ENCODE measurements around the gene TIMM10.

Gene TIMM10

DNA sequence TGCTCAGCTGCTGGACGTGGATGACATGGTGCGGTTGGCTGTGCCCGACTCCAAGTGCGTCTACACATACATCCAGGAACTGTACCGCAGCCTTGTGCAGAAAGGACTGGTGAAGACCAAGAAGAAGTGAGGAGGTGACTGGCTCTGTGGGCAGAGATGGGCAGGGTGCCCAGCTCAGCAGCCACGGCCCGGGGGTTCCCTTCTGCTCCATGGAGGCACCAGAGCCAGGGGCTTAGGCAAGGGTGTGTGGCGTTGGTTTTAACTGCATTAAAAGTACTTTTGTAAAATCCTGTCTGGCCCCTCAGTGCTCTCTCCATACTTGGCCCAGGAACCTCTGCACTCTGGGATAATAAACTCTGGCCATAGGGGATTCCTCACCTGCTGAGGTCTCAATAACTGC lies 19.4 kb upstream of the TIMM10 start:
- TF ChIP-seq, protein P1, sequence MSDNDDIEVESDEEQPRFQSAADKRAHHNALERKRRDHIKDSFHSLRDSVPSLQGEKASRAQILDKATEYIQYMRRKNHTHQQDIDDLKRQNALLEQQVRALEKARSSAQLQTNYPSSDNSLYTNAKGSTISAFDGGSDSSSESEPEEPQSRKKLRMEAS (IDR thresholded peaks at IDR 0.05): no peak
- TF ChIP-seq NFIC (IDR thresholded peaks at IDR 0.05) (no peak), FOXM1 (IDR thresholded peaks at IDR 0.05; ENCODE audit: borderline replicate concordance, low read depth) (no peak), TAF1 (IDR thresholded peaks at IDR 0.05; ENCODE audit: low read depth) (no peak), TCF12 (IDR thresholded peaks at IDR 0.05; ENCODE audit: low read depth) (no peak), CREB1 (IDR thresholded peaks at IDR 0.05; ENCODE audit: low read depth) (no peak), YY1 (IDR thresholded peaks at IDR 0.05; ENCODE audit: low read depth) (no peak), EP300 (IDR thresholded peaks at IDR 0.05; ENCODE audit: borderline replicate concordance) (no peak), ZBTB7A (IDR thresholded peaks at IDR 0.05; ENCODE audit: low read depth) (no peak), EGR1 (IDR thresholded peaks at IDR 0.05) (no peak), RAD21 (IDR thresholded peaks at IDR 0.05; ENCODE audit: low read depth) (no peak)
- TF ChIP-seq, protein P2, sequence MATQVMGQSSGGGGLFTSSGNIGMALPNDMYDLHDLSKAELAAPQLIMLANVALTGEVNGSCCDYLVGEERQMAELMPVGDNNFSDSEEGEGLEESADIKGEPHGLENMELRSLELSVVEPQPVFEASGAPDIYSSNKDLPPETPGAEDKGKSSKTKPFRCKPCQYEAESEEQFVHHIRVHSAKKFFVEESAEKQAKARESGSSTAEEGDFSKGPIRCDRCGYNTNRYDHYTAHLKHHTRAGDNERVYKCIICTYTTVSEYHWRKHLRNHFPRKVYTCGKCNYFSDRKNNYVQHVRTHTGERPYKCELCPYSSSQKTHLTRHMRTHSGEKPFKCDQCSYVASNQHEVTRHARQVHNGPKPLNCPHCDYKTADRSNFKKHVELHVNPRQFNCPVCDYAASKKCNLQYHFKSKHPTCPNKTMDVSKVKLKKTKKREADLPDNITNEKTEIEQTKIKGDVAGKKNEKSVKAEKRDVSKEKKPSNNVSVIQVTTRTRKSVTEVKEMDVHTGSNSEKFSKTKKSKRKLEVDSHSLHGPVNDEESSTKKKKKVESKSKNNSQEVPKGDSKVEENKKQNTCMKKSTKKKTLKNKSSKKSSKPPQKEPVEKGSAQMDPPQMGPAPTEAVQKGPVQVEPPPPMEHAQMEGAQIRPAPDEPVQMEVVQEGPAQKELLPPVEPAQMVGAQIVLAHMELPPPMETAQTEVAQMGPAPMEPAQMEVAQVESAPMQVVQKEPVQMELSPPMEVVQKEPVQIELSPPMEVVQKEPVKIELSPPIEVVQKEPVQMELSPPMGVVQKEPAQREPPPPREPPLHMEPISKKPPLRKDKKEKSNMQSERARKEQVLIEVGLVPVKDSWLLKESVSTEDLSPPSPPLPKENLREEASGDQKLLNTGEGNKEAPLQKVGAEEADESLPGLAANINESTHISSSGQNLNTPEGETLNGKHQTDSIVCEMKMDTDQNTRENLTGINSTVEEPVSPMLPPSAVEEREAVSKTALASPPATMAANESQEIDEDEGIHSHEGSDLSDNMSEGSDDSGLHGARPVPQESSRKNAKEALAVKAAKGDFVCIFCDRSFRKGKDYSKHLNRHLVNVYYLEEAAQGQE (IDR thresholded peaks at IDR 0.05; ENCODE audit: low read depth): no peak

GRCh38 chr11:57547854-57548377 lies 17.4 kb upstream of the TIMM10 start:
- no peak for TF ChIP-seq RAD21 (IDR thresholded peaks at IDR 0.05; ENCODE audit: low read depth)
- TF ChIP-seq, protein P2 (IDR thresholded peaks at IDR 0.05; ENCODE audit: low read depth): no peak
- no peak for TF ChIP-seq YY1 (IDR thresholded peaks at IDR 0.05; ENCODE audit: low read depth)
- no peak for TF ChIP-seq ZBTB7A (IDR thresholded peaks at IDR 0.05; ENCODE audit: low read depth)
- TF ChIP-seq EP300 (IDR thresholded peaks at IDR 0.05; ENCODE audit: borderline replicate concordance): no peak
- no peak for TF ChIP-seq CREB1 (IDR thresholded peaks at IDR 0.05; ENCODE audit: low read depth)
- TF ChIP-seq, protein P1 (IDR thresholded peaks at IDR 0.05): no peak
- TF ChIP-seq, protein P3, sequence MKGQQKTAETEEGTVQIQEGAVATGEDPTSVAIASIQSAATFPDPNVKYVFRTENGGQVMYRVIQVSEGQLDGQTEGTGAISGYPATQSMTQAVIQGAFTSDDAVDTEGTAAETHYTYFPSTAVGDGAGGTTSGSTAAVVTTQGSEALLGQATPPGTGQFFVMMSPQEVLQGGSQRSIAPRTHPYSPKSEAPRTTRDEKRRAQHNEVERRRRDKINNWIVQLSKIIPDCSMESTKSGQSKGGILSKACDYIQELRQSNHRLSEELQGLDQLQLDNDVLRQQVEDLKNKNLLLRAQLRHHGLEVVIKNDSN (IDR thresholded peaks at IDR 0.05): no peak

GRCh38 chr11:57546869-57547475 lies 16.4 kb upstream of the TIMM10 start:
- TF ChIP-seq EP300 (IDR thresholded peaks at IDR 0.05; ENCODE audit: borderline replicate concordance) (no peak), FOXM1 (IDR thresholded peaks at IDR 0.05; ENCODE audit: borderline replicate concordance, low read depth) (no peak), TEAD4 (IDR thresholded peaks at IDR 0.05) (no peak), ZBTB7A (IDR thresholded peaks at IDR 0.05; ENCODE audit: low read depth) (no peak), YY1 (IDR thresholded peaks at IDR 0.05; ENCODE audit: low read depth) (no peak), TCF12 (IDR thresholded peaks at IDR 0.05; ENCODE audit: low read depth) (no peak), EGR1 (IDR thresholded peaks at IDR 0.05) (no peak), RAD21 (IDR thresholded peaks at IDR 0.05; ENCODE audit: low read depth) (no peak), CEBPB (IDR thresholded peaks at IDR 0.05) (no peak)
- TF ChIP-seq, protein P1 (IDR thresholded peaks at IDR 0.05): no peak
- TF ChIP-seq, protein P2 (IDR thresholded peaks at IDR 0.05; ENCODE audit: low read depth): no peak
- TF ChIP-seq, protein P3 (IDR thresholded peaks at IDR 0.05): no peak

GRCh38 chr11:57546451-57546850 lies 15.9 kb upstream of the TIMM10 start:
- TF ChIP-seq RAD21 (IDR thresholded peaks at IDR 0.05; ENCODE audit: low read depth) (no peak), ZBTB7A (IDR thresholded peaks at IDR 0.05; ENCODE audit: low read depth) (no peak), CEBPB (IDR thresholded peaks at IDR 0.05) (no peak), TAF1 (IDR thresholded peaks at IDR 0.05; ENCODE audit: low read depth) (no peak), EGR1 (IDR thresholded peaks at IDR 0.05) (no peak), EP300 (IDR thresholded peaks at IDR 0.05; ENCODE audit: borderline replicate concordance) (no peak)
- TF ChIP-seq, protein P3 (IDR thresholded peaks at IDR 0.05): no peak

Measured in Ishikawa (cell line).